OCI-LY7 (cell line): Measurements from ENCODE around the gene PWWP2B. TPM values are rescaled to one million over a fixed set of nuclear protein-coding genes. Genes with fewer than 3 reads are reported as not detected.

Experiments used
- BruUV-seq: library from RNA; stranded (reverse); fragments of 400-500 nt; replicated peaks from 2 replicates; lab custom pipeline; 2021; lab: Mats Ljungman, UMichigan
- CTCF ChIA-PET: fragments of 300-600 bp; sonication (Branson Sonifier 250); formaldehyde crosslinking; loops from one replicate; lab custom pipeline; 2022; ENCODE audit warnings: antibody characterized with exemption; ENCODE audit not compliant: unreplicated experiment; lab: Charles Lee
- POLR2A ChIA-PET: fragments of 300-600 bp; sonication (Branson Sonifier 250); formaldehyde crosslinking; loops from one replicate; lab custom pipeline; 2022; ENCODE audit warnings: antibody characterized with exemption; lab: Charles Lee
- DNase-seq: peaks from one replicate; pipeline ENCODE4 v3.0.0-alpha.2; 2015; ENCODE audit warnings: low spot score
- H2AFZ ChIP-seq: fragments of 200-600 bp; sonication (generic), shearing (Covaris generic); 2 replicates; pipeline ENCODE4 v1.6.1; 2014; ENCODE audit warnings: mild to moderate bottlenecking, antibody characterized with exemption, low read length, moderate library complexity
- H3K27ac ChIP-seq: fragments of 200-600 bp; sonication (generic); 2 replicates; pipeline ENCODE4 v1.5.1; 2014; ENCODE audit warnings: mixed run types, low read depth, mild to moderate bottlenecking, moderate library complexity, low read length, inconsistent platforms; ENCODE audit not compliant: poor library complexity, severe bottlenecking
- H3K36me3 ChIP-seq: fragments of 200-600 bp; sonication (generic); 2 replicates; pipeline ENCODE4 v1.6.1; 2014; ENCODE audit warnings: mild to moderate bottlenecking, antibody characterized with exemption, low read length, moderate library complexity, mixed read lengths; ENCODE audit not compliant: insufficient read depth
- H3K4me1 ChIP-seq: fragments of 200-600 bp; sonication (generic); 2 replicates; pipeline ENCODE4 v1.5.1; 2014; ENCODE audit warnings: mild to moderate bottlenecking, low read length; ENCODE audit not compliant: insufficient read depth, poor library complexity, severe bottlenecking
- H3K4me2 ChIP-seq: fragments of 200-600 bp; sonication (generic); 2 replicates; pipeline ENCODE4 v1.6.1; 2014; ENCODE audit warnings: mild to moderate bottlenecking, low read length
- H3K4me3 ChIP-seq: fragments of 200-600 bp; sonication (generic); 2 replicates; pipeline ENCODE4 v1.5.1; 2014; ENCODE audit warnings: mild to moderate bottlenecking, low read depth, low read length; ENCODE audit not compliant: poor library complexity, severe bottlenecking
- H3K79me2 ChIP-seq: fragments of 200-600 bp; sonication (generic); 2 replicates; pipeline ENCODE4 v1.6.1; 2016; ENCODE audit warnings: low read depth, mild to moderate bottlenecking, low read length, moderate library complexity, mixed read lengths; ENCODE audit not compliant: insufficient read depth
- H3K9me2 ChIP-seq: fragments of 200-600 bp; sonication (generic); 2 replicates; pipeline ENCODE4 v1.6.1; 2016; ENCODE audit warnings: mild to moderate bottlenecking, low read length, mixed read lengths; ENCODE audit not compliant: insufficient read depth
- H3K9me3 ChIP-seq: fragments of 200-600 bp; sonication (generic); 2 replicates; pipeline ENCODE4 v1.6.1; 2014; ENCODE audit warnings: mild to moderate bottlenecking, mixed run types, low read length, mixed read lengths
- H4K20me1 ChIP-seq: fragments of 200-600 bp; sonication (generic); 2 replicates; pipeline ENCODE4 v1.6.1; 2014; ENCODE audit warnings: mild to moderate bottlenecking, antibody characterized with exemption, low read length, moderate library complexity, mixed read lengths; ENCODE audit not compliant: insufficient read depth
- EZH2phosphoT487 ChIP-seq: fragments of 200-600 bp; sonication (generic); IDR thresholded peaks from 2 replicates; pipeline ENCODE4 v1.6.1; 2018; ENCODE audit warnings: low read depth, borderline replicate concordance, mild to moderate bottlenecking, mixed run types, antibody characterized with exemption, low read length, moderate library complexity, mixed read lengths
- intact Hi-C: fragments of 100-400 bp; cut with micrococcal nuclease; formaldehyde crosslinking; loops from one replicate; pipeline ENCODE4 v1.10.0; 2022; ENCODE audit not compliant: unreplicated experiment
- total RNA-seq, 2 experiments: library from RNA; depleted of rRNA in 1 of 2; stranded (reverse); fragments of >200 nt in 1 of 2; shearing (Covaris generic) in 1 of 2; gene quantifications; 2 replicates each; pipeline ENCODE4 v1.2.3, GENCODE V29; 2014 to 2022
- TF ChIP-seq, protein P1 (sequence below): fragments of 200-600 bp; sonication (generic); conservative IDR thresholded peaks from 2 replicates; pipeline ENCODE4 v1.5.1; 2014; ENCODE audit warnings: mild to moderate bottlenecking, antibody characterized with exemption, low read length, moderate library complexity, mixed read lengths

Gene PWWP2B
- total RNA-seq, 2 experiments from 2014 or later = 5.9 to 10.6 TPM

DNA sequence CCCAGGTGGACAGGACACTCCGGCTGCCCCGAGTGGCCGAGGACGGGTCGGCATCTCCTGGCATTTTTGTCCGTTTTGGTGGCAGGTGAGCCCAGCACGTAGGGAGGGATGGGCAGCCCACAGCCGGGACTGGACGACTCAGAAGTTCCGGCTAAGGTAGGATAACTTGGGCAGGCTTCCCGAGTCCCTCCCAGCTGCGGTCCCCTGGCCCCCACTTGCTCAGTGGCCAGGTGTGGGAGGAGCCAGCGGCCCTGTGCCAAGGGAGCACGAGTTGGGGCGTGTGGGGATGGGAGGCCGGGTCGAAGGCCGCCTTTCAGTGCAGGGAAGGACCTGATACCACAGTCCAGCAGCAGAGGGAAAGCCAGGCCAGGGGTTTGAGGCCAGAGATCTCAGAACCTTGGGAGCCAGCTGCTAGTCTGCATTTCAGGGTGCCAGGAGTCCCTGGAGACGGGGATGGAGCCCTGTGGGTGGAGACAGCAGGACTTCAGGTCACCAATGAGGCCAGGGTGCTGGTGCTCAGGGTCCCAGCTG is 58.5 kb downstream of the PWWP2B start:
- Histone ChIP-seq H4K20me1 (no peaks in the 10 kb centered on the region), H3K4me1 (peaks cover 13% of the 10 kb centered on the region), H3K9me2 (no peaks in the 10 kb centered on the region), H3K79me2 (no peaks in the 10 kb centered on the region), H3K4me3 (no peak overlapping the region), H2AFZ (no peak overlapping the region), H3K27ac (no peak overlapping the region), H3K4me2 (no peak overlapping the region), H3K36me3 (no peaks in the 10 kb centered on the region), H3K9me3 (no peaks in the 10 kb centered on the region)
- intact Hi-C loops = loop anchor here (5.0 to 10.0 kb wide), 3 partner anchors 82 to 231 kb away; partner anchors contain the start of gene INPP5A
- ChIA-PET CTCF (no interaction called here), POLR2A (interaction anchor here (0.6 kb wide), 2 partner anchors 59 to 450 kb away, joined by 3 to 4 read pairs; partner anchors contain the start of gene PWWP2B)
- DNase-seq = no peak
- TF ChIP-seq, protein P1, sequence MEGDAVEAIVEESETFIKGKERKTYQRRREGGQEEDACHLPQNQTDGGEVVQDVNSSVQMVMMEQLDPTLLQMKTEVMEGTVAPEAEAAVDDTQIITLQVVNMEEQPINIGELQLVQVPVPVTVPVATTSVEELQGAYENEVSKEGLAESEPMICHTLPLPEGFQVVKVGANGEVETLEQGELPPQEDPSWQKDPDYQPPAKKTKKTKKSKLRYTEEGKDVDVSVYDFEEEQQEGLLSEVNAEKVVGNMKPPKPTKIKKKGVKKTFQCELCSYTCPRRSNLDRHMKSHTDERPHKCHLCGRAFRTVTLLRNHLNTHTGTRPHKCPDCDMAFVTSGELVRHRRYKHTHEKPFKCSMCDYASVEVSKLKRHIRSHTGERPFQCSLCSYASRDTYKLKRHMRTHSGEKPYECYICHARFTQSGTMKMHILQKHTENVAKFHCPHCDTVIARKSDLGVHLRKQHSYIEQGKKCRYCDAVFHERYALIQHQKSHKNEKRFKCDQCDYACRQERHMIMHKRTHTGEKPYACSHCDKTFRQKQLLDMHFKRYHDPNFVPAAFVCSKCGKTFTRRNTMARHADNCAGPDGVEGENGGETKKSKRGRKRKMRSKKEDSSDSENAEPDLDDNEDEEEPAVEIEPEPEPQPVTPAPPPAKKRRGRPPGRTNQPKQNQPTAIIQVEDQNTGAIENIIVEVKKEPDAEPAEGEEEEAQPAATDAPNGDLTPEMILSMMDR = no peak
- TF ChIP-seq EZH2phosphoT487 = no peak
- no TSS peak for BruUV-seq

DNA sequence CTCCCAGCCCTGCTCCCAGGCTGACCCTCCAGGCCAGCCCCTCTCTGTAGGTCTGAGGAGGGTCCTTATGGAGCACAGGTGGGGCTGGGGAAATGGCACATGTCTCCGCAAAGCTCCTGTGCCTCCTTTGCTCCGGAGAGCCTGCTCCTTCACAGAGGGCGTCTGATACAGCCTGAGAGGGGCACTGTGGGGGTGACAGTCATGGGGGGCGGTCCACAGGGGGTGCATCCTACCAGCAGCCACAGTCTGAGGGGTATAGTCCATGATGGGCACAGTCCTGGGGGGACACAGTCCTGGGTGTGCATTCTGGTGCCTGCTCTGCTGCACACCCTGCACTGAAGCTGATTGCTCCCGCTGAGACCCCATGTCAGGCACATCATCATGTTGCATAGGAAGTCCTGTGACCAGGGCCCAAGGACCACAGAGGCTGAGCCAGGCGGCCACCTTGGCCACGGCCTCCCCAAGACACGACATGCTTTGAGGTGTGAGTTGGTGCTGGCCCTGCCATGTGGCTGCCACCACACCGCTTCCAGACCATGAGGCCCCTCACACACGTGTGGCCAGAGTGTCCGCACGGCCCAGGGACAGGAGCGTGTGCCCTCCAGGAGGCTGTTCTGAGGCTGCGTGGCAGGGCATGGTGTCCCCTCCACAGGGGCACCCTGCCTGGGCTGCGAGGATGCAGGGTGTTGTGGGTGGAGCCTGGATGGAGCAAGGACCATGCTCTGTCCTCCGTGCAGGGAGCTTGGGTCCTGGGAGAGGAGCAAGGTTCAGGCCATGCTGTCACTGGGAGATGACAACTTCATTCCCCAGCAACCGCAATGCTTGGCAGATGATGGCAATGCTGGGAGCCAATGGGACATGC is 59.2 kb downstream of the PWWP2B start:
- TF ChIP-seq, protein P1 = no peak
- ChIA-PET CTCF (no interaction called here), POLR2A (interaction anchor here (0.6 kb wide), 1 partner anchor 59 kb away, joined by 3 read pairs; the partner anchor contains the start of gene PWWP2B)
- H3K4me2 ChIP-seq = no peak overlapping the region
- BruUV-seq = no TSS peak
- H3K4me1 ChIP-seq = peaks cover 13% of the 10 kb centered on the region
- H2AFZ ChIP-seq = no peak overlapping the region
- no peaks in the 10 kb centered on the region for H3K79me2 ChIP-seq
- no peaks in the 10 kb centered on the region for H4K20me1 ChIP-seq
- intact Hi-C loops = loop anchor here (5.0 to 10.0 kb wide), 3 partner anchors 81 to 231 kb away; partner anchors contain the start of gene INPP5A
- DNase-seq = no peak
- H3K9me2 ChIP-seq = no peaks in the 10 kb centered on the region
- no peaks in the 10 kb centered on the region for H3K9me3 ChIP-seq
- H3K36me3 ChIP-seq = no peaks in the 10 kb centered on the region
- no peak overlapping the region for H3K27ac ChIP-seq
- H3K4me3 ChIP-seq = no peak overlapping the region

DNA sequence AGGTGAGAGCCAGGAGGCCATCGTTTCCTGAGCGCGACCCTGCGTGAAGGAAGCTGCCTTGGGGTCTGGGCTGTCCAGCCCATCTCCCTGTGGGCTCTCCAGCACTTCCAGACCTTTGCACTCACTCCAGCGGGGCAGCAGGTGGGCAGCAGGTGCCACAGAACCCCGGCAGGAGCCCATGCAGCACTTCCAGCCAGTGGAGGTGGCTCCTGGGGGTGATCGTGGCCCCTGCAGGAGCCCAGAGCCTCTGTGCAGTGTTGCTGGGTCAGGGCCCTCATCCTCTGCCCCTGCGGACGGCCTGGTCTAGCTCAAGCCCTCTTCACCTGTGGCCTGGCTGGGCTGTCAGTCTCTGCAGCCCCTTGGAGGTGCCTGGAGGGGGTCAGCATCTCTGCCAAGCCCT is 59.9 kb downstream of the PWWP2B start:
- Histone ChIP-seq H2AFZ (no peak overlapping the region), H3K9me3 (no peaks in the 10 kb centered on the region), H3K27ac (no peak overlapping the region), H3K4me3 (no peak overlapping the region), H3K4me2 (no peak overlapping the region), H3K9me2 (no peaks in the 10 kb centered on the region), H4K20me1 (no peaks in the 10 kb centered on the region), H3K4me1 (peaks cover 13% of the 10 kb centered on the region), H3K79me2 (no peaks in the 10 kb centered on the region), H3K36me3 (no peaks in the 10 kb centered on the region)
- ChIA-PET POLR2A (no interaction called here), CTCF (no interaction called here)
- intact Hi-C loops = loop anchor here (5.0 to 10.0 kb wide), 3 partner anchors 80 to 232 kb away; partner anchors contain the start of gene INPP5A
- no TSS peak for BruUV-seq
- no peak for DNase-seq
- TF ChIP-seq, protein P1 = no peak
- TF ChIP-seq EZH2phosphoT487 = no peak
